HG02938 (cell line): Measurements from ENCODE around the gene ZC3H4.
"Not testable (repeated sequence)": the region's sequence is repeated elsewhere in the genome, so short reads cannot be mapped to it uniquely, and the experiment has no call there.

Experiments
- ATAC-seq: cut with Tn5 transposase; IDR thresholded peaks from one replicate; pipeline ENCODE4 v1.9.1; 2021; ENCODE audit warnings: mild to moderate bottlenecking, moderate library complexity; ENCODE audit not compliant: unreplicated experiment

The ZC3H4 gene

GRCh38 chr19:47109177-47109540 is 4.4 kb downstream of the ZC3H4 start:
- no peak for ATAC-seq

- no peak for ATAC-seq
Observed at GRCh38 chr19:47107953-47108746, 5.4 kb downstream of the ZC3H4 start.

- no peak for ATAC-seq
Observed at GRCh38 chr19:47107202-47107952, 6.2 kb downstream of the ZC3H4 start.

- no peak for ATAC-seq
Observed at GRCh38 chr19:47106821-47107201, 6.8 kb downstream of the ZC3H4 start.

GRCh38 chr19:47105874-47106273 is 7.7 kb downstream of the ZC3H4 start:
- ATAC-seq: no peak

GRCh38 chr19:47104680-47105079 is 8.9 kb downstream of the ZC3H4 start:
- no peak for ATAC-seq

- ATAC-seq: no peak
Observed at GRCh38 chr19:47102346-47103060, 11.1 kb downstream of the ZC3H4 start.

GRCh38 chr19:47101116-47101515 is 12.5 kb downstream of the ZC3H4 start:
- ATAC-seq: not testable (repeated sequence)

GRCh38 chr19:47100290-47100689 is 13.3 kb downstream of the ZC3H4 start:
- ATAC-seq: no peak

- ATAC-seq: no peak
Observed at GRCh38 chr19:47099576-47100050, 14.0 kb downstream of the ZC3H4 start.

- ATAC-seq: no peak
Observed at GRCh38 chr19:47098608-47099007, 15.0 kb downstream of the ZC3H4 start.

- no peak for ATAC-seq
Observed at GRCh38 chr19:47097396-47098201, 16.0 kb downstream of the ZC3H4 start.

- no peak for ATAC-seq
Observed at GRCh38 chr19:47096721-47097120, 16.9 kb downstream of the ZC3H4 start.

- no peak for ATAC-seq
Observed at GRCh38 chr19:47096100-47096704, 17.4 kb downstream of the ZC3H4 start.

- ATAC-seq: no peak
Observed at GRCh38 chr19:47095476-47096099, 18.0 kb downstream of the ZC3H4 start.

- ATAC-seq: no peak
Observed at GRCh38 chr19:47094557-47095475, 18.8 kb downstream of the ZC3H4 start.

- ATAC-seq: no peak
Observed at GRCh38 chr19:47093841-47094240, 19.7 kb downstream of the ZC3H4 start.

- no peak for ATAC-seq
Observed at GRCh38 chr19:47093254-47093653, 20.3 kb downstream of the ZC3H4 start.
